B cell (primary cell): Measurements from ENCODE around the gene CCM2. TPM values are rescaled to one million over a fixed set of nuclear protein-coding genes. Genes with fewer than 3 reads are reported as not detected.

Experiments
- ATAC-seq: fragments of 200-7000 bp; cut with Tn5 transposase; one replicate; pipeline ENCODE4 v1.10.0; 2021; ENCODE audit warnings: low read depth, mild to moderate bottlenecking, moderate number of reproducible peaks, moderate library complexity
- CTCF ChIA-PET: fragments of 350-600 bp; sonication (Branson Sonifier 250); formaldehyde crosslinking; loops from one replicate; lab custom pipeline; 2021; ENCODE audit warnings: antibody characterized with exemption, inconsistent platforms; lab: Charles Lee
- POLR2A ChIA-PET: fragments of 350-600 bp; sonication (Branson Sonifier 250); formaldehyde crosslinking; loops from one replicate; lab custom pipeline; 2021; ENCODE audit warnings: antibody characterized with exemption; lab: Charles Lee
- DNase-seq: peaks from one replicate; pipeline ENCODE4 v3.0.0; 2013
- H2AFZ ChIP-seq: 2 replicates; pipeline ENCODE4 v1.6.1; 2012; ENCODE audit warnings: mild to moderate bottlenecking, low read depth, low read length; ENCODE audit not compliant: insufficient read depth, poor library complexity, severe bottlenecking
- H3K27ac ChIP-seq, 2 donors: 1 replicate in 1 of 2; 2 replicates in 1 of 2; pipeline ENCODE4 v1.5.1; 2012 to 2013; ENCODE audit warnings: low read length in 2 of 2, mild to moderate bottlenecking in 2 of 2, moderate library complexity in 1 of 2
- H3K27me3 ChIP-seq, 4 experiments: fragments of 200-600 bp in 1 of 4; sonication (generic) in 1 of 4; replicated peaks in 1 of 4; 1 replicate in 2 of 4; 2 replicates in 2 of 4; pipeline versions ENCODE4 v1.6.1 to v1.7.0; 2013 to 2016; ENCODE audit warnings: low read length in 3 of 4, mild to moderate bottlenecking in 2 of 4, mixed read lengths in 1 of 4, moderate library complexity in 1 of 4; ENCODE audit not compliant: insufficient read depth in 4 of 4, control insufficient read depth in 3 of 4; ENCODE audit errors: control extremely low read depth in 1 of 4
- H3K36me3 ChIP-seq, 2 experiments: replicated peaks in 1 of 2; 1 replicate in 1 of 2; 2 replicates in 1 of 2; pipeline versions ENCODE4 v1.6.1 to v1.7.1; 2013; ENCODE audit warnings: low read length in 1 of 2; ENCODE audit not compliant: insufficient read depth in 2 of 2, control insufficient read depth in 1 of 2; ENCODE audit errors: control extremely low read depth in 1 of 2, extremely low read depth in 1 of 2
- H3K4me1 ChIP-seq, 2 donors: fragments of 200-600 bp in 1 of 2; sonication (generic) in 1 of 2; 1 replicate in 1 of 2; 2 replicates in 1 of 2; pipeline versions ENCODE4 v1.5.1 to v1.6.1; 2013 to 2017; ENCODE audit warnings: low read length in 2 of 2; ENCODE audit not compliant: control insufficient read depth in 2 of 2, insufficient read depth in 2 of 2
- H3K4me2 ChIP-seq: replicated peaks from 2 replicates; pipeline ENCODE3; 2012; ENCODE audit warnings: mild to moderate bottlenecking, low read depth, low read length; ENCODE audit not compliant: poor library complexity, severe bottlenecking
- H3K4me3 ChIP-seq, 5 experiments: fragments of 200-600 bp in 1 of 5; sonication (generic) in 1 of 5; 1 replicate in 3 of 5; 2 replicates in 2 of 5; pipeline versions ENCODE4 v1.5.1 to v1.7.0; 2011 to 2016; ENCODE audit warnings: low read length in 4 of 5, mild to moderate bottlenecking in 4 of 5, low read depth in 2 of 5, control low read depth in 1 of 5, moderate library complexity in 1 of 5; ENCODE audit not compliant: insufficient read depth in 1 of 5; ENCODE audit errors: control extremely low read depth in 1 of 5, extremely low read depth in 1 of 5
- H3K79me2 ChIP-seq: fragments of 200-600 bp; sonication (generic); one replicate; pipeline ENCODE4 v1.6.0; 2016; ENCODE audit warnings: low read length; ENCODE audit not compliant: control insufficient read depth, insufficient read depth
- H3K9ac ChIP-seq: fragments of 200-600 bp; sonication (generic); 2 replicates; pipeline ENCODE4 v1.6.1; 2017; ENCODE audit warnings: mild to moderate bottlenecking, low read length, moderate library complexity
- H3K9me3 ChIP-seq, 3 donors: one replicate each; pipeline versions ENCODE4 v1.6.1 to v1.7.1; 2013; ENCODE audit warnings: low read length in 2 of 3; ENCODE audit not compliant: control insufficient read depth in 2 of 3, insufficient read depth in 1 of 3; ENCODE audit errors: control extremely low read depth in 1 of 3
- H4K20me1 ChIP-seq: 2 replicates; pipeline ENCODE4 v1.6.0; 2012; ENCODE audit warnings: mild to moderate bottlenecking, low read length; ENCODE audit not compliant: insufficient read depth, control insufficient read depth, poor library complexity, severe bottlenecking
- H3K27ac Mint-ChIP-seq: one replicate; pipeline ENCODE4 v1.8.0; 2021; ENCODE audit warnings: mixed read lengths
- H3K27me3 Mint-ChIP-seq: one replicate; pipeline ENCODE4 v1.8.0; 2021; ENCODE audit warnings: mixed read lengths
- H3K4me1 Mint-ChIP-seq: one replicate; pipeline ENCODE4 v1.8.0; 2021; ENCODE audit warnings: mixed read lengths
- H3K4me3 Mint-ChIP-seq: one replicate; pipeline ENCODE4 v1.8.0; 2021; ENCODE audit warnings: mixed read lengths
- H3K9me3 Mint-ChIP-seq: one replicate; pipeline ENCODE4 v1.8.0; 2022; ENCODE audit warnings: mixed read lengths; ENCODE audit not compliant: insufficient read depth
- CTCF ChIP-seq: fragments of 200-600 bp; IDR thresholded peaks from one replicate; pipeline ENCODE4 v1.8.0; 2022; ENCODE audit warnings: antibody characterized with exemption, mild to moderate bottlenecking
- EZH2 ChIP-seq: IDR thresholded peaks from 2 replicates; pipeline ENCODE4 v1.6.1; 2012; ENCODE audit warnings: borderline replicate concordance, low read depth, mild to moderate bottlenecking, moderate library complexity, low read length; ENCODE audit not compliant: insufficient read depth, poor library complexity, severe bottlenecking
- WGBS: methylation state at CpG from one replicate; pipeline ENCODE4 v1.1.5; 2013; ENCODE audit warnings: missing lambda C conversion rate; ENCODE audit not compliant: insufficient coverage; 5-methylcytosine and 5-hydroxymethylcytosine counted together
- intact Hi-C: fragments of 100-400 bp; cut with micrococcal nuclease; formaldehyde crosslinking; loops from one replicate; pipeline ENCODE4 v1.10.0; 2022
- polyA plus RNA-seq: library from polyadenylated mRNA; depleted of rRNA; stranded (reverse); fragments of >200 nt; gene quantifications from 2 replicates; pipeline ENCODE4 v1.2.3, GENCODE V29; 2012
- total RNA-seq, 2 donors: library from RNA; stranded (reverse); fragments of 120-200 nt in 1 of 2; gene quantifications; 1 replicate in 1 of 2; 2 replicates in 1 of 2; pipeline versions ENCODE4 v1.2.3 to v1.2.4, GENCODE V29; 2013 to 2022

Gene CCM2
- total and polyA plus RNA-seq, 2 donors (not counting 1 experiment from before 2014, with no cell fraction given), result 150 to 201 TPM

- peak overlapping the region; percentile 91 for H3K9ac ChIP-seq
- WGBS, result 61% methylated on average over 5 of the region's 8 CpGs
- POLR2A ChIA-PET, result interaction anchor here (0.6 to 3.1 kb wide), 11 partner anchors 8 to 132 kb away, joined by 3 to 22 read pairs (median 6); partner anchors contain the start of genes CCM2, H2AZ2, NACAD and PURB
- peak overlapping the region; percentile 98 for H3K27ac Mint-ChIP-seq
- ATAC-seq (no peak), DNase-seq (no peak)
- peak overlapping the region; percentile 79 to 93 for H3K27ac ChIP-seq
- H3K27me3 ChIP-seq, result no peaks in the 10 kb centered on the region
- H3K79me2 ChIP-seq, result peaks cover 42% of the 10 kb centered on the region
- CTCF ChIA-PET, result interaction anchor here (0.7 to 3.1 kb wide), 9 partner anchors 8 to 415 kb away, joined by 3 to 10 read pairs (median 4); no protein-coding TSS in a partner anchor
- peak overlapping the region; percentile 93 for H3K4me2 ChIP-seq
- intact Hi-C loops, result loop anchor here (1.0 to 2.0 kb wide), 5 partner anchors 20 to 183 kb away; partner anchors contain the start of genes PPIA, PURB and TBRG4
- peak overlapping the region; percentile 53 for H2AFZ ChIP-seq
- peaks cover 82% of the 10 kb centered on the region for H3K4me1 Mint-ChIP-seq
- peak overlapping the region; percentile 97 for H3K4me3 Mint-ChIP-seq
- peaks cover 0 to 57% of the 10 kb centered on the region in 2 experiments for H3K36me3 ChIP-seq
- H3K9me3 ChIP-seq, result no peaks in the 10 kb centered on the region
- H4K20me1 ChIP-seq, result peaks cover 26% of the 10 kb centered on the region
- peaks cover 45 to 75% of the 10 kb centered on the region in 2 donors for H3K4me1 ChIP-seq
- H3K9me3 Mint-ChIP-seq, result no peaks in the 10 kb centered on the region
- no peaks in the 10 kb centered on the region for H3K27me3 Mint-ChIP-seq
- peak overlapping the region in 4 of 5 experiments; percentile 80 to 91 (median 90) for H3K4me3 ChIP-seq
- no peak for TF ChIP-seq CTCF
- no peak for TF ChIP-seq EZH2
These were observed 20.3 kb upstream of the CCM2 start for GRCh38 chr7:44979481-44980392.
